SK-N-MC (cell line): Measurements from ENCODE around the gene MRGPRE.

ENCODE experiments used
- EZH2 ChIP-seq: fragments of 200-600 bp; sonication (generic); IDR thresholded peaks from one replicate; pipeline ENCODE4 v1.6.1; 2017; ENCODE audit warnings: antibody characterized with exemption
- POLR2AphosphoS5 ChIP-seq: IDR thresholded peaks from 2 replicates; pipeline ENCODE4 v1.6.1; 2012; ENCODE audit warnings: mild to moderate bottlenecking, low read depth, low read length, borderline replicate concordance

DNA sequence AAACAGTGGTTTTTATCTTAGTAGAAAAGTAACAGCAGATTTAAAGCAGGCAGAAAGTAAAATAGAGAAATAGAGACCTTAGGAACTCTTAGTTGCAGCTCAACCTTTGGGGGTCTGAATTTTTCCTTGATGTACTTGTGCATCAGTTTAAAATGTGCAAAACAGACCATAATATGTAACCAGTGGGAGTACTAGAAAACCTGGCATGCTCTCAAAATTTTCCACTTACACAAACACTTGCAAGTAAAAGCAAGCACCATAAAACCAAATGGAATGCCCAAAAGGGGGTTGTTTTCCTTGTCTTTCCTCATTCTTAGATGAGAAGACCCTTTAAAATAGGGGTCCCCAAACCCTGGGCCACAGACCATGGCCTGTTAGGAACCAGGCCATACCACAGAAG lies 12.9 kb upstream of the MRGPRE start:
- no peak for TF ChIP-seq POLR2AphosphoS5
- no peak for TF ChIP-seq EZH2
